H9 (cell line): ENCODE results near the gene LHX4. TPM values are rescaled to one million over a fixed set of nuclear protein-coding genes. Genes with fewer than 3 reads are reported as not detected.

Source experiments
- DNase-seq: peaks from one replicate; pipeline ENCODE4 v3.0.0-alpha.2; 2017
- H2AFZ ChIP-seq: one replicate; pipeline ENCODE4 v1.6.1; 2013; ENCODE audit warnings: mild to moderate bottlenecking, low read length, control low read depth, moderate library complexity
- H2AK5ac ChIP-seq: 2 replicates; pipeline ENCODE4 v1.6.1; 2013; ENCODE audit warnings: low read length, control low read depth, mixed read lengths; ENCODE audit not compliant: insufficient read length
- H2BK120ac ChIP-seq: one replicate; pipeline ENCODE4 v1.6.1; 2013; ENCODE audit warnings: low read depth, mild to moderate bottlenecking, low read length, control low read depth, inconsistent platforms; ENCODE audit not compliant: poor library complexity, severe bottlenecking
- H2BK12ac ChIP-seq: 2 replicates; pipeline ENCODE4 v1.6.1; 2013; ENCODE audit warnings: low read length, control low read depth, mixed read lengths, low read depth; ENCODE audit not compliant: insufficient read length
- H2BK15ac ChIP-seq: 2 replicates; pipeline ENCODE4 v1.6.1; 2013; ENCODE audit warnings: low read depth, low read length, control low read depth
- H2BK20ac ChIP-seq: one replicate; pipeline ENCODE4 v1.6.1; 2013; ENCODE audit warnings: low read depth, mild to moderate bottlenecking, low read length, control low read depth, inconsistent platforms; ENCODE audit not compliant: poor library complexity, severe bottlenecking
- H2BK5ac ChIP-seq: 2 replicates; pipeline ENCODE4 v1.6.1; 2013; ENCODE audit warnings: low read length, control low read depth, mixed read lengths; ENCODE audit not compliant: insufficient read length
- H3K14ac ChIP-seq: 2 replicates; pipeline ENCODE4 v1.6.1; 2013; ENCODE audit warnings: low read length, control low read depth; ENCODE audit not compliant: insufficient read depth
- H3K18ac ChIP-seq: 2 replicates; pipeline ENCODE4 v1.6.1; 2013; ENCODE audit warnings: low read depth, mild to moderate bottlenecking, mixed read lengths, low read length, control low read depth; ENCODE audit not compliant: insufficient read length
- H3K23ac ChIP-seq: 2 replicates; pipeline ENCODE4 v1.6.1; 2013; ENCODE audit warnings: low read length, control low read depth, mixed read lengths, low read depth; ENCODE audit not compliant: insufficient read length
- H3K23me2 ChIP-seq: 2 replicates; pipeline ENCODE4 v1.6.1; 2013; ENCODE audit warnings: low read depth, mild to moderate bottlenecking, mixed read lengths, low read length, control low read depth; ENCODE audit not compliant: insufficient read length, poor library complexity, severe bottlenecking
- H3K27ac ChIP-seq: 2 replicates; pipeline ENCODE4 v1.5.1; 2013; ENCODE audit warnings: low read length, control low read depth, mixed read lengths, low read depth; ENCODE audit not compliant: insufficient read length
- H3K27me3 ChIP-seq: 2 replicates; pipeline ENCODE4 v1.6.1; 2013; ENCODE audit warnings: low read length, control low read depth, inconsistent platforms; ENCODE audit not compliant: insufficient read depth
- H3K4ac ChIP-seq: 2 replicates; pipeline ENCODE4 v1.6.1; 2013; ENCODE audit warnings: low read depth, mild to moderate bottlenecking, control low read depth, inconsistent platforms, low read length, moderate library complexity
- H3K4me1 ChIP-seq: 2 replicates; pipeline ENCODE4 v1.6.1; 2013; ENCODE audit warnings: low read length, control low read depth, inconsistent platforms; ENCODE audit not compliant: insufficient read depth
- H3K4me2 ChIP-seq: 2 replicates; pipeline ENCODE4 v1.6.1; 2013; ENCODE audit warnings: low read length, control low read depth, mixed read lengths; ENCODE audit not compliant: insufficient read length, insufficient read depth
- H3K56ac ChIP-seq: 2 replicates; pipeline ENCODE4 v1.6.1; 2013; ENCODE audit warnings: low read depth, mild to moderate bottlenecking, mixed read lengths, low read length, control low read depth; ENCODE audit not compliant: insufficient read length
- H3K79me1 ChIP-seq: 2 replicates; pipeline ENCODE4 v1.6.1; 2013; ENCODE audit warnings: low read depth, mild to moderate bottlenecking, moderate library complexity, low read length, control low read depth, inconsistent platforms; ENCODE audit not compliant: insufficient read depth, poor library complexity, severe bottlenecking
- H3K79me2 ChIP-seq: 2 replicates; pipeline ENCODE4 v1.6.1; 2013; ENCODE audit warnings: low read length, control low read depth, inconsistent platforms; ENCODE audit not compliant: insufficient read depth
- H3K9ac ChIP-seq: 2 replicates; pipeline ENCODE4 v1.6.1; 2013; ENCODE audit warnings: low read length, control low read depth, mixed read lengths; ENCODE audit not compliant: insufficient read length; ENCODE audit errors: extremely low read depth
- H3K9me3 ChIP-seq: one replicate; pipeline ENCODE4 v1.6.1; 2013; ENCODE audit warnings: low read depth, low read length, inconsistent platforms; ENCODE audit not compliant: control insufficient read depth
- H3T11ph ChIP-seq: one replicate; pipeline ENCODE4 v1.6.1; 2013; ENCODE audit warnings: mild to moderate bottlenecking, low read length, control low read depth, inconsistent platforms
- H4K20me1 ChIP-seq: one replicate; pipeline ENCODE4 v1.6.1; 2013; ENCODE audit not compliant: control insufficient read depth, insufficient read length, insufficient read depth
- H4K5ac ChIP-seq: 2 replicates; pipeline ENCODE4 v1.6.1; 2013; ENCODE audit warnings: low read depth, mild to moderate bottlenecking, mixed read lengths, low read length, control low read depth; ENCODE audit not compliant: insufficient read length
- H4K8ac ChIP-seq: replicated peaks from 2 replicates; pipeline ENCODE4 v1.6.1; 2013; ENCODE audit warnings: low read length, control low read depth, mixed read lengths, low read depth; ENCODE audit not compliant: insufficient read length
- H4K91ac ChIP-seq: 2 replicates; pipeline ENCODE4 v1.6.1; 2013; ENCODE audit warnings: low read depth, mild to moderate bottlenecking, moderate library complexity, mixed read lengths, low read length, control low read depth; ENCODE audit not compliant: insufficient read length
- H3K27ac Mint-ChIP-seq, 3 experiments: 2 replicates in 2 of 3; 3 replicates in 1 of 3; pipeline ENCODE4 v1.8.0; 2020 to 2021; ENCODE audit warnings: mixed read lengths in 3 of 3, mild to moderate bottlenecking in 1 of 3, moderate library complexity in 1 of 3
- H3K27me3 Mint-ChIP-seq: 2 replicates; pipeline ENCODE4 v1.8.0; 2021; ENCODE audit warnings: low read depth, mild to moderate bottlenecking, moderate library complexity, mixed read lengths
- H3K36me3 Mint-ChIP-seq, 3 experiments: 2 replicates in 2 of 3; 3 replicates in 1 of 3; pipeline ENCODE4 v1.8.0; 2020 to 2021; ENCODE audit warnings: low read depth in 3 of 3, mixed read lengths in 3 of 3; ENCODE audit not compliant: insufficient read depth in 1 of 3
- H3K4me1 Mint-ChIP-seq, 2 experiments: 2 replicates each; pipeline ENCODE4 v1.8.0; 2020; ENCODE audit warnings: mixed read lengths in 2 of 2
- H3K4me3 Mint-ChIP-seq, 2 experiments: 2 replicates in 1 of 2; 3 replicates in 1 of 2; pipeline ENCODE4 v1.8.0; 2020 to 2021; ENCODE audit warnings: mild to moderate bottlenecking in 2 of 2, mixed read lengths in 2 of 2, moderate library complexity in 1 of 2
- H3K9me3 Mint-ChIP-seq, 2 experiments: 2 replicates in 1 of 2; 3 replicates in 1 of 2; pipeline ENCODE4 v1.8.0; 2020; ENCODE audit warnings: mild to moderate bottlenecking in 2 of 2, mixed read lengths in 2 of 2, moderate library complexity in 1 of 2
- CTCF ChIP-seq: fragments of 200-600 bp; sonication (generic); conservative IDR thresholded peaks from 3 replicates; pipeline ENCODE4 v1.8.0; 2021; ENCODE audit warnings: antibody characterized with exemption, mild to moderate bottlenecking
- WGBS: extraction: QIAGEN DNeasy Blood & Tissue Kit; methylation state at CpG from one replicate; pipeline ENCODE4 v1.1.7; 2013; ENCODE audit warnings: missing lambda C conversion rate, low lambda C conversion rate, mixed read lengths; ENCODE audit not compliant: insufficient read length; ENCODE audit errors: extremely low coverage; 5-methylcytosine and 5-hydroxymethylcytosine counted together
- total RNA-seq: library from RNA; stranded (reverse); gene quantifications from 2 replicates; pipeline ENCODE4 v1.2.1, GENCODE V29; 2021

LHX4 gene
- total RNA-seq, 1 experiment from 2014 or later: 1.9 TPM

- Histone ChIP-seq H2BK12ac (no peak overlapping the region), H4K5ac (no peak overlapping the region), H3K4ac (no peak overlapping the region), H3K27me3 (no peaks in the 10 kb centered on the region), H3K18ac (no peak overlapping the region), H3K4me2 (no peak overlapping the region), H2BK15ac (no peak overlapping the region), H4K91ac (no peak overlapping the region), H3K27ac (no peak overlapping the region), H3T11ph (no peak overlapping the region), H3K79me1 (no peaks in the 10 kb centered on the region), H3K23me2 (no peaks in the 10 kb centered on the region), H2AFZ (no peak overlapping the region), H2BK120ac (no peak overlapping the region), H4K20me1 (no peaks in the 10 kb centered on the region), H3K4me1 (no peaks in the 10 kb centered on the region), H4K8ac (no peak overlapping the region), H3K56ac (no peak overlapping the region), H2AK5ac (no peak overlapping the region), H2BK20ac (no peak overlapping the region), H3K23ac (no peak overlapping the region), H3K9me3 (no peaks in the 10 kb centered on the region), H2BK5ac (no peak overlapping the region), H3K79me2 (no peaks in the 10 kb centered on the region), H3K14ac (no peak overlapping the region), H3K9ac (no peak overlapping the region)
- Mint-ChIP-seq H3K27me3 (no peaks in the 10 kb centered on the region), H3K36me3 (peaks cover 10 to 30% (median 30%) of the 10 kb centered on the region in 3 experiments), H3K27ac (peak overlapping the region in 1 of 3 experiments; percentile 52; a peak in 1 of 7 replicates), H3K9me3 (no peaks in the 10 kb centered on the region), H3K4me3 (no peak overlapping the region), H3K4me1 (peaks cover 0 to 6% of the 10 kb centered on the region in 2 experiments; a peak in 2 of 4 replicates)
- no peak for DNase-seq
- WGBS: no CpG with 5 or more reads among the region's 5 CpGs
- no peak for TF ChIP-seq CTCF
These were observed 44.8 kb upstream of the LHX4 start for GRCh38 chr1:180185281-180185680.
